Germinal center (tissue), 1 donor: ENCODE results near the gene M1AP.

Experiments
- DNase-seq: peaks from one replicate; pipeline ENCODE4 v3.0.0; 2012; ENCODE audit warnings: mixed read lengths, low spot score

M1AP gene

DNA sequence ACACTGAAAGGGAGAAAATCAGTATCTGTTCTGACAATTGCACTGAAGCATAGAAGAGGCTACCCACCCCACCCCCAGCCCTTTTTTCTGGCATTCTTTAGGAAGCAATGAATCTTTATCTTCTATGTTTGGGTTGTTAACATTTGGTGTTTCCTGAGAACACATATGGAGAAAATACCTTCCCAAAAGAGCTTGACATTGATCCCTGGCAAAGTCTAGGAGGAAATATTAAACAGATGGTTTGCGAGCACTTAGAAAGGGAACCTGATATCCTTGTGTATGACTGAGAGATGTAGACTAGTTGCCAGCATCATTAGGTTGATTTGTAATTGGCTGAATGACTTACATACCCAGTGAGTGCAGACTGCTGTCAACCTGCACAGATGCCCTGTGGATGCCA, 50.7 kb downstream of the M1AP start:
- DNase-seq, result no peak

DNA sequence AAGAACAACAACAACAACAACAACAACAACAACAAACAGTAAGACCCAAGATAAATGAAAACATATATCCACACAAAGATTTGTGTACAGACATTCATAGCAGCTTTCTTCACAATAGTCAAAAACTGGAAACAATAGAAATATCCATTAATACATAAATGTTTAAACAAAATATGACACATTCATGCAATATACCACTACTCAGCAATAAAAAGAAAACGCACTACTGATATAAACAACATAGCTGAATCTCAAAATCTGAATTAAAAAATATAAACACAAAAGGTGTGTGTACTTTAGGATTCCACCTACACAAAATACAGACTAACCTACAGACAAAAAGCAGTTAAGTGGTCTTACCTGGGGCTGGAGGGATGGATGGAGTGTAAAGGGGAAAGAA, 51.5 kb downstream of the M1AP start:
- DNase-seq, result no peak

DNA sequence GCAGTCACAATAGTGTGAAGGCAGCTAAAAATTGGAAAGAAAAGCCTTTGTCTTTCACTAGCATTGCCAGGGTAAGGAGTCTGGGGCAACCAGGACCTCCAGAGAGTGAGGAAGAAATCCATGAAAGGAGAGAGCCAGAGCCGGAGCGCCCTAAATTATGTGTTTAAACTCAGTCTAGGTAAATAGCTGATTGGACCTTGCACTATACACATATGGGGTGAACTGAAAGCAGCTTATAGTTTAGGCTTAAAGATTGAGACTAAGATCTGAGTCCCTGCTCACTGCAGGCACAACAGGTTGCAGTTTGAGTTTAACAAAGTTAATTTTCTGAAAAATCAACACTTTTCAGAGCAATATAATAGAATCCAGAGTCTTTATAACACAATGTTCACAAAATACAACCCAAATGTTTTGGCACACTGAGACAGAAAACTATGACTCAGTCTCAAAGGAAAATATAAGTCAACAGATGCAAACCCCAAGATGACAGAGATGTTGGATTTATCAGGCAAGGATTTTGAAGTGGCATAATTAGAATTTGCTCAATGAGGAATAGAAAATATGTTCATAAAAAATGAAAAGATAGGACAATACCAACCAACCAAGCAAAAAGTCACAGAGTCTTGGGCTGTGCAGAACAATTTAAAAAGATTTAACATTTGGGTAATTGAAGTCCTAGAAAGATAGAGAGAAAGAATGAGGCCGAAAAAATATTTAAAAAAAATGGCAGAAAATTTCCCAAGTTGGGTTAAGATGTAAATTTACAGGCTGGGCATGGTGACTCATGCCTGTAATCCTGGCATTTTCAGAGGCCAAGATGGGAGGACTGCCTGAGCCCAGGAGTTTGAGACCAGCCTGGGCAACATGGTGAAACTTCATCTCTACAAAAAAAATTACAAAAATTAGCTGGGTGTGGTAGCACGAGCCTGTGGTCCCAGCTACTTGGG, 54.0 kb downstream of the M1AP start:
- DNase-seq, result no peak

DNA sequence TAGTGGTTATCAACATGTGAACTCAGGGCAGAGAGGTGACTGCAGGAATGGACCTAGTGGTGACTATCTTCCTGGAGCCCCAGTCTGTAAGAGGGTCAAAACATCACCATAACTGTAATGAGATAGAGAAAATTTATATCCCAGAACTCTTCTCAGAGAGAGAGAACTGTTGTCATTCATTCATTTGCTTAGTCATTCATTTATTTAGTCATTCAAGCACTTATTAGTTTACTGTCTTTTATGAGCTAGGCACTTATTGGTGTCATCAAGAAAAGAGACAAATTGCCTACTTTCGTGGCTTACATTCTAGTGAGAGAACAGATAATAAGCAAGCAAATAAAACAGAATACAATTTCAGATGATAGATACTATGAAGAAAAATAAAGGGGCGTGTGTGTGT, 59.5 kb downstream of the M1AP start:
- no peak for DNase-seq

DNA sequence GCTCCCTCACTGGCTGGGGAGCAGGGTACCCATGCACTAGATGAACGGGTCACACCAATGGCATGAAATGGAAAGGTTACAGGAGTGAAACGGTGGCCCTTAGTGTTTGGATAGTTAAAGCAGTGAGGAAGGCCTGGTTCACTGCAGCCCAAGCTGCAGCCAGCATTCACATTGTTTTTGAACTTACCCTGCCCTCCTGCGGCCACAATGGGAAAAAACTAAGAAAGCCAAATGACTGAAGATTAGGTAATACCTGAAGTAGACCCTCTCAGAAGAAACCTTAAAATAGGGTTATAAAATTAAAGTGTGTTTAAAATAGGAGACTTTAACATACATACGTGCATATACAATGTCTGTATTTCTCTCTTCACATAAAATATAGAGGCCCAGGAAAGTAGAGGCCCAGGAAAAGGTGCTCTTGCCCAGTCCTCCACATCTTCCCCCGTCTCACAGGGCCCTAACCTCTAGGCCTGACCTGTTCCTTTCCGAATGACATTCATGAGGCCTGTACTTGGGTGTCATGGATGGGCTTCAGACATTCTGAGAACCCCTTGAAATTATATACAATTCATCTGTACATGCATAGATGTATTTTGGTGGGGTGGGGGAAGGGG, 60.4 kb downstream of the M1AP start:
- peak; percentile 78 for DNase-seq

DNA sequence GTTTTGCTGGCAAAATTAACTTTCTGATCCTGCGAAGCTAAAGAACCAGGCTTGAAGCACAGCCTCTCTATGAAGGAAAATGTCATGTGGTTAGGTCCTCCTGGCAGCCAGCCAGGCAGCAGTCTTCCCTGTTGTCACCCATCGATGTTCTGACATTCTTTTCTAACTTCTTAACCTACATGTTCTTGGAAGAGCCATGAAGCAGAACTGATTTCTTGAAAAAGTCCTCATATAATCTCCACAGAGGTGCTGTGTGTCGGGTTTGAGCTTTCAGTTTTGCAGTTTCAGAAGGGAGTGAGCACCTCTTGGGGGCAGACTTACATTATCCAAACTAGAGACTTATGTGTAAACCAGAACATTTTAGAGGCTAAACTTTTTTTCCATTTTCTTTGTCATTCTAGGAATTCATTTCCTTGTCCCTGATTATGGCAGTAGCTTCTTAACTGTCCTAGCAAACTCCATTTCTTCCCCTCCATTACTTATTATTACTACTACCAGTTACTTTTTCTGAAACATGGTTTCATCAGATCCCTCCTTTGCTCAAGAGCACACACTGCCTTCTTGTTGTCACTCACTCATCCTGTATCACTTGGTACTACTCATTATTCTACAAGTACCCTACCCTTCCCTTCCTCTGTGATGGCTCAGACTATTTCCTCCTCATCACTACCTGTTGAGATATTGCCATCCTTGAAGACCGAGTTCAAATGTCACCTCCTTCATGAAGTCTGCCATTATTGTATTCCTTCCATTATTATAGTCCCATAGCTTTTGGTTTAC, 62.5 kb downstream of the M1AP start:
- no peak for DNase-seq

DNA sequence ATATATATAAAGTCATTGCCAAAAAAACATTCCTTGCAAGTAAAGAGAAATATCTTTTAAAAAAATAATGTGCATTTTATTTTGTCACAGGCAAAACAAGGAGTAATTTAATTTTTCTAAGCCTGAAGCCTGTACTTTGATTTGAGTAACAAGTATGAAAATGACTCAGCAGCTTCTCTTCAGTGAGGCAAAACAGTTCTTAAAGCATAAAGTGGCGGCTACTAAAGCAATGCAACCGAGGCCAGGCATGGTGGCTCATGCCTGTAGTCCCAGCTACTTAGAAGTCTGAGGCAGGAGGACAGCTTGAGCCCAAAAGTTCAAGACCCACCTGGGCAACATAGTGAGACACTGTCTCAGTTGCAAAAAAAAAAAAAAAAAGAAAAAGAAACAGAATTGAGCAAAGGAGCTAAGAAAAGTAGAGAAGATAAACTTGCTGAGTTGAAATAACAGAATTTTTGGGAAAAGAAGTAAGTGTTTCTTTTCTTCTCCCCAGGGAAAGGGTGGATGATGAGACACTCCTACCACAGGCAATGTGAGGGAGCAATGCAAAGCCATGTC, 64.0 kb downstream of the M1AP start:
- no peak for DNase-seq

DNA sequence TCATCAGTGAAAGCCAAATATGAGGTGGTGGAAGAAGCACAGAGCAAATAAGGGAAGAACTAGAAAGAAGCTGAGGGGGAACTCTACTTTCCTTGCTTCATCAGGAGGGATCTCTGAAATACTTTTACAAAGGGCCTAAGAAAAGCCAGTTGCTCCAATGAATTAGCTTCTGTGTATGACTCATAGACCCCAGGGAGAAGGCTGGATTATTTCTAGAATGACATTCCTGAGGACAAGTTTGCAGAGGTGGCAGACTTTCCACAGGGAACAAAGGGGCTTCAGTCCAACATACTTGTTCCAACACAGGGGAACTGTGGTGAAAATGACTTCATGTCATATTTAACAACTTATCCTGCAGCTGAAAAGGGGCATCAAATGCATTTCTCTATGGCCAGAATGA, 64.6 kb downstream of the M1AP start:
- DNase-seq, result no peak

DNA sequence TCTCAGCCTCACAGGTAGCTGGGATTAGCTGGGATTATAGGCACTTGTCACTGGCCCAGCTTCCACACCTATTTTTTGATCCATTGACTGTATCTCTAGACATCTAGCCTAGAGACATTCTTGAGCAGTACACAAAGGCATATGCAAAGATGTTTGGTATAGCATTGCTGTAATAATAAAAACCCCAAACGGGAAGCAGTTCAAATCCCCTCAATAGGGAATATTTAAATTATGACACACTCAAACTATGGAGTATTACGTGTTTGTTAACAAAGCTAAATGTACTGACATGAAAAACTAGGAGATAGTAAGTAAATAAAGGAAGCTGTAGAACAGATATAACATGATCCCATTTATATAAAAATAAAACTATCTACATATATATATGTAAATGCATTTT, 65.9 kb downstream of the M1AP start:
- DNase-seq, result no peak

DNA sequence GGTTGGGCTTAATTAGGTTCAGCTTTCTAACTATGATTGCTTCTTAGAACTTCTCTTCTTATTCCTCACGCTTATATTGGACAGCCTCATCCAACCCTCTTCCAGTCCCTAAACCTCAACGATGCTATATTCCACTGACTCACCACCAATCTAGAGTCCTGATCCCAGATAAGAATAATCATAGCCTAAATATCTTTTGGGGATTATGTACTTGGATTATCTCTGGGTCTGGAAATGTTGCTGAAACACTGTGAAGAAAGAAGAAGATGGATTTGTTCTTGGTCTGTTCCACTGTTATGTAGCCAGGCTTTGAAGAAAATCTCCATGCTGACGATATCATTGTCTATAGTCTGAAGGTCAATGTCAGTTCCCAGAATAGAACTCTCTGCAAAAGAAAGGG, 66.7 kb downstream of the M1AP start:
- DNase-seq, result no peak

DNA sequence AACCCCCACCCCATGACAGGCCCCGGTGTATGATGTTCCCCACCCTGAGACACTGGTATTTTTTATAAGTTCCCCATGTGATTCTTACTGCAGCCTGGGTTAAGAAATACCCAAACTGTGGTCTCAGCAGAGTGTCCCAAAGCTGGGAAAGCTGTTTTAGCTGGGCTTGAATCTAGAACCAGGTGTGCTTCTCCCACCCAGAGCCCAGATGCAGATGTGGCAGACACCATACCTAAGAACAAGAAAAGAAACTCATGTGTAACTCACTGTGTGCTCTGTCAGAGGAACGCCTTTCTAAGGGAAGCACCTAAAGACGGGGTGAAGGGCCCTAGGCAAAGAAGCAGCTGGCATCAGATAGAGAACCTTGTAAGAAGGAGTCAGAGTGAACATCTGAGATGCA, 69.7 kb downstream of the M1AP start:
- DNase-seq, result no peak

DNA sequence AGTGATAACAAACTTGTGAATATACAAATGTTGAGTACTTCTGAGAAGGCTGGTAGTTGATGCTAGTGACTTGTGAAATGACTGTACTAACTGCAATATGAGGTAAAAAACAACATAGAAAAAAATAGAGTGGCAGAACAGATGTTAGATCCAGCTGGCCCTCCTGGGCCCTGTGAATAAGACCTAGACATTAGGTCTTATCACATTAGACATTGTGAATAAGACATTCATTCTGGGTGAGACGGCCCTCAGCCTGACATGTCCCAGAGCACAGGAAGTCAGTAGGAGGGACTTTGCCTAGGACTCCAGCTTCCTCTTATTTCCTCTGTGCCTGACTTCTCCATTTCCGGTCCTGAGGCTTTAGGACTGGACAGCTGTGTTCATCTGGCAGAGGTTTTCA, 70.7 kb downstream of the M1AP start:
- no peak for DNase-seq

DNA sequence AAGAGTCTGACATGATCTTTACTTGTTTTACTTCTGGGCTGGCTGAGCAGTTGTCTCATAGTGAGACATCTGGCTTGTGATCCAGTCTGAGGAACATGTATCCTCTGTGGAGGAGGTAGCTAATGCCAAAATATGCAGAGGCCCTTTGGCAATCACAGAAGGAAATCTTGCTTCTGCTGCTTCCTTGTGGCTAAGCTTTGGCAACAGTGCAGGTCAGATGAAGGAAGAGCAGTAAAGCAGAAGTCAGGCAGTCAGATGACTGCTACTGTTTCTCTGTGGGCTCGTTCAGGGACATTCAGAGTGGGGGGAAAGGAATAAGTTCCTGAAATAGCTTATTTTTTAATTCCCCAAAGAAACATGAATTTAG, 71.3 kb downstream of the M1AP start:
- DNase-seq, result no peak

DNA sequence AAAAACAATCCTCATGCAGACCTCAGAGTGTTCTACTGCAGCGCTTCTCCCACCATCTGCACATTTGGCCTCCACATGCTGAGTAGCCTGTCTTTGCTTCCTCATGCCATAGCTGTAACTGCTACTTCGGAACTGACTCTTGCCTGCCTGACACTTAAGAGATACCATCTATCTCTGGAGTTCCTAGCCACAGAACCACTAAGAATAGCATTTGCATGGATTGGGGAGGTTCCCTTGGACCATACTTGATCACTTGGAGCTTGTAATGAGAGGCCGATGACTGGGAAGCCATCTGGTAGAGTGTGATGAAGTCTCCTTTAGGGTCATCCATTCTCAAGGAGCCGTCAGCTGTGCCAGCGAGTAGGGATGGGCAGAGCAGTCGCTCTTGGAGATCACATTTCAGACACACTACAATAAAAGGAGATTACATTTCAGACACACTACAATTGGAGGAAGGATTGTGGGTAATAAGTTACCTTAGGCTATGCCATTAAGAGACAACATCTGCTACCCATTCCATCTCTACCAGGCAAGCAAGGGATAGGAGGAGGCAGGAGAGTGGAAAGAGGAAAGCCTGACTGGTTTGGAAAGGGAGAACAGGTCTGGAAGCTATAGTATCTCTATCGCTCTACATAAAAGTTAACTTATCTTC, 71.8 kb downstream of the M1AP start:
- no peak for DNase-seq

DNA sequence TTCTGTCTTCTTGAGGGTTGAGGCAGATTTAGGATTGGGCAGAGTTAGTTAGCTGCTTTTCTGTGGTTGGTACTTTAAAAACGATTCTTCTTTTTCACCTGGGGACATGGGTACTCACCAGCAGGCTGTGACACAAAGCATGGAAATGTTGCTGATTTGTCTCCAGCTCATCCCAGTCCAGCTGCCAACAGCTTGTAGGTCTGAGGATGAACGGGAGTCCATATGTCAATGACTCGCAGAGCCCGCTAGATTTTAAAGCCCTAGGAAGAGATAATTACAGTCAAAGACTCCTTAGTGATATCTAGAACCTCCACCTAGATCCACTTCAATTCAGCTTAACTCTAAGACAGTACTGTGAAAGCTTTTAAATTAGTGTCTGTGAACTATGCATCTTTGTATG, 72.8 kb downstream of the M1AP start:
- no peak for DNase-seq

DNA sequence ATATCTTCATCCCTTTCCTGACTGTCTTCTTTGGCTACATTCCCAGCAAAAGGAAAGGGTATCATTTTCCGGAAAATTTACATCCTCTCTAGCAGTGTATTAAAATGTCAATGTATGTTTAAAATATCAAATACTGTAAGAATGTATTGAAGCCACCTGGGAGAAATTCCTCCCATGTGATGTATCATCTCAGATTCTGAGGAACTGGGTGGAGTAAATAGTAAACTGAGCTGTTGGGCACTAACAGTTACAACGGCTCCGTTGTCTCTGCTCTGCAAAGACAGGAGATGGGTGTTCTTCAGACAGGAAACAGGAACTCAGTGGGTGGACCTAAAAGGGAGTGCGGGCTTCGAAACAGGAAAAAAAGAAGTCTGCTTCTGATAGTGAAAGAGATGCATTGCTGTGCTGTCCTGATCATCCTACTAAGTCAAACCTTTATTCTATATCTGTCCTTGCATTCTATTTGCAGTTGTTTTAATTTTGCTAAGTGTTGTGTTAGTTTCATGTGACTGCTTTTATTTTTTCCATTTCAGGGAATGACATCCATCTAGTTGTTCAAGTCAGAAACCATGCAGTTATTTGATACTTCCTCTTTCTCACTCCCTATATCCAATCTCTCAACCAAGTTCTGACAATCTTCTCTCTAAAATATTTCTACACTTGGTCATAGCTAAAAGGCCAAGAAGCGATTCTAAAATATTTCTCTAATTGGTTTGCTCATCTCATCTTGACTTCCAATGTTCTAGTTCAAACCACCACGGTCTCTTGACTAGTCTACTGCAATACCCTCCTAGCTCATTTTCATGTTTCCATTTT, 74.2 kb downstream of the M1AP start:
- DNase-seq, result peak; percentile 63

DNA sequence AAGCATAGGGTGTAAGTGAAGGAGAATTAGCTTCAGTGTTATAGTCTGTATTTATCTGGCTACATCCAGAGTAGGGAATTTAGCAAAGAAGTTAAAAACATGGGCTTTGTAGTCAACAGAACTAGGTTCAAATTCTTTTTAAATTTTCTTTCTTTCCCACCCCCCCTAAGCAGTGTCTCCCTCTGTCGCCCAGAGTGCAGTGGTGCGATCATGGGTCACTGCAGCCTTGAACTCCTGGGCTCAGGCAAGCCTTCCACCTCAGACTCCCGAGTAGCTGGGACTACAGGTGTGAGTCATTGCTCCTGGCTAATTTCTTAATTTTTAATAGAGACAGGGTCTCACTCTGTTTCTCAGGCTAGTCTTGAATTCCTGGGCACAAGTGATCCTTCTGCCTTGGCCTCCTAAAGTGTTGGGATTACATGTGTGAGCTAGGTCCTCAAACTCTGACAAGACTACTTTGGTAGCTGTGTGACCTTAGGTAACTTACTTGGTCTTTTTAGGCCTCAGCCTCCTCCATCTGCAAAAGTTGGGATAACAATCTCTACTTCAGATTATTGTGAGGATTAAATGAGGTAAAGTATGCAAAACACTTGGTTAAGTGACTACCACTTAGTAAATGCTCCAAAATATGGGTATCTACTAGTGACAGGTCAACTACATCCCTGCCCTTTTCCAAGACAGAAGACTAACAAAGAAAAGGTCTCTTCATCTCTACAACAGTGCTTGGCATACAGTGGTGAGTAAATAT, 75.8 kb downstream of the M1AP start:
- no peak for DNase-seq

DNA sequence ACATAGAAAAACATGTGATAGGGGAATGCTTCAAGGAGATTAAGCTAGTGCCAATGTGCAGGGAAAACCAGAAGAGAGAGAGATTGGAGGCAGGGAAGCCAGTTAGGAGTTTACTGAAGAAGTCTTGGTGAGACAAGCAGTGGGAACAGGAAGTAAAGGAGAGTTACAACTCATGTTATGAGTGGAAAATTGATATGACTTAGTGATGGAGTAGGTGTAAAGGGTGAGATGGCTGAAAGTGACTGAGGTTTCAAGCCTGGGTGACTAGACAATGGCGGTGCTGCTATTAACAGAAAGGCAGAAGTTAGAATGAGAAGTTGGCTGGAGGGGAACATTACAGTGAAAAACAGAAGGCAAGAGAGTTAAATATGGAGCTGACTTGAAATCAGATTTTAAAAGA, 77.1 kb downstream of the M1AP start:
- DNase-seq, result peak; percentile 65

DNA sequence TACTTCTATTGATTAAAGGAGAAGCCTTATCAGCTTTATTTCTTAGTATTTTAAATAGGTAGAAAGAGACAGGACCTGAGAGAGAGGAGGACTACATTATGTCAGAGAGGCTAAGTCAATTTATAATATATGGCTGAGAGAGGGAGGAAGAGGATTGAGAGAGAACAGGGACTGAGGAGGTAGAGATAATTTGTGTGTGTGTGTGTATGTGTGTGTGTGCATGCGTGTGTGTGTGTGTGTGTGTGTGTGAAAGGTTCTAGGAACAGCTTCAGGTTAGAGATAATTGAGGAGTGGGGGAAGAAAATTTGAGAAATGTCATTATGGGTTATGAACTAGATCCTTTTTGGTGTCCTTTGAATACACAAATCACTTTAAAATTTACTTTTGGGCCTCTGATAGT, 78.4 kb downstream of the M1AP start:
- DNase-seq, result no peak

DNA sequence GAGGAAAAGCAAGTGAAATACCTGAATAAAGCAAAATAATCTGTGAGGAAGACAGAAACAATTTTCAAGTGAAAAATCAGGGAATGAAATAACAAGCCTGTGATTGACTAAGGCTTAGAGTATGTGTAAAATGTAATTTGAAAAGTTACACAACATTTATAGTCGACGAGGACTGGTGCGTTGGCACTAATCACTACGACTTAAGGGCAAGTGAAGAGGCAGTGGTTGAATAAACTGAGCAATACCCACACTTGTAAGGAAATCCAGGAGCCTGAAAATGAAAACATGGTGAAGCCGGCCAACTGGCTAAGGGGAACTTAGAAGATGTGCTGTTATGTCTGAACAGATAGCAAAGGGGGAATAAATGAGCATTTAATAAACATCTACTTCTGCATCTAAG, 80.2 kb downstream of the M1AP start:
- no peak for DNase-seq

DNA sequence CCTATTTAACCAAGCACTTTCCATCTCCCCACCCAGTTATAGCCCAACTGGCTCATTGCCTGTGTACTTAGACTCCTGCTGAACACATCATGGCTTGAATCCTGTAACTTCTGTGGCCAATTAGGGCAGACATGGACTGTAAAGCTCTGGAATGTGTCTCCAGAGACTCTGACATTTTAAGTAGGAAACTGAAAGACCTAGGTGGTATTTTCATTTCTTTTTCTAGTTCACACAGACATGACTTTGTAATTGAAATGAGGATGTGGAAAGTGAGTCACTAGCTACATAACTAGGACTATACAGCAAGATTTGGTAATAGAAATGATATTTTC, 81.4 kb downstream of the M1AP start:
- DNase-seq, result no peak
